Fibroblast of skin of right quadriceps (primary cell): Measurements from ENCODE around the gene MAPK10.

Source experiments
- DNase-seq: peaks from one replicate; pipeline ENCODE4 v3.0.0-alpha.2; 2013

The MAPK10 gene

DNA sequence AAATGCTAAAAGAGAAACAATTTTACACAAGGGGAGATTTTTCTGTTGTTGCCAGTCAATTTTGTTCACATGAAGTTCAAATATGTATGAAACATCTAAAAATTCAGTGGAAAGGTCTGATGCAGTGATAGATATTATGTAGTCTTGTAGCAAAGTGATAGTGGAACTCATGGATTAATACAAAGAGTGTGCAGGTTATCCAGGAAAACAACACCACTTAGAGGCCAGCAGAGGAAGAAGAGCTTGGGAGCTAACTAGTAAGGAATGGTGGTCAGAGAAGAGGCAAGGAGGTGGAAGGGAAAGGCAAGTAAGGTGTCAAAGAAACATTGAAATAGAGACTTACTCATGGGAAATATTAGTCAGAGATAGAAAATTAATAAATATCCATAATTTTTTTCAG is 395.6 kb downstream of the MAPK10 start:
- no peak for DNase-seq

DNA sequence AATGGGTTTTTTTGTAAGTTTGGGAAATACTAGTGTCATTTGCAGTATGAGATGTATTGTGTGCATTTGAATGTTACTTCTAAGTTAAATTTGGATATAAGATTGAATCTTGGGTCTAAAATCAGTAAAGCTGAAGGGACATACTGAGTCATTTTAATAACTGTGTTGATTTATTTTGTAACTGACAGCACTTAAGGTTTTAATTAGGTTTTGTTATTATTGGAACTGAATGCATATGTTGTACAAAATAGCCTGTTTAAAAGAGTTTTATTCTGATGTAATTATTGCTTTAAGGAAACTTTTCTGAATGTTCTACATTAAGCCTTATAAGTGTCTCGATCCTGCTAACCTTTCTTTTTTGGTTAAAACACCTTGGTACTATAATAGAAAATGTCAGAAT is 396.6 kb downstream of the MAPK10 start:
- DNase-seq = peak; percentile 50

DNA sequence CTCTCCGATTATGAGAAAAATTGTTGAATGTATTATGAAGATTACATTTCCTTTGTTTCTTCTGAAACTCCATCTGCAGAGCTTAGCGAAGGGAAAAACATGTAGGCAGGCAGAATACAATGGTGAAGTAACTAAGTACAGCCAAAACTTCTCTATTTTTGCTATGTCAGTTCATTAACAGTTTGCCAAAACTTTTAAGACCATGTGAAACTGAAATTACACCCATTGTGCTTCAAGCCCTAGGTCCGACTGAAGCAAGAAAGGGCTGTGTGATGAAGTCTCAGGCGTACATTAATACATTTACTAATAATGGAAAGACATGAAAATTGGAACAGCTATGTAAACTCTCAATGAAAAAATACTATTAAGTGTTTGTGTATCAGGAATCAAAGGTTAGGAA is 398.0 kb downstream of the MAPK10 start:
- DNase-seq = no peak

DNA sequence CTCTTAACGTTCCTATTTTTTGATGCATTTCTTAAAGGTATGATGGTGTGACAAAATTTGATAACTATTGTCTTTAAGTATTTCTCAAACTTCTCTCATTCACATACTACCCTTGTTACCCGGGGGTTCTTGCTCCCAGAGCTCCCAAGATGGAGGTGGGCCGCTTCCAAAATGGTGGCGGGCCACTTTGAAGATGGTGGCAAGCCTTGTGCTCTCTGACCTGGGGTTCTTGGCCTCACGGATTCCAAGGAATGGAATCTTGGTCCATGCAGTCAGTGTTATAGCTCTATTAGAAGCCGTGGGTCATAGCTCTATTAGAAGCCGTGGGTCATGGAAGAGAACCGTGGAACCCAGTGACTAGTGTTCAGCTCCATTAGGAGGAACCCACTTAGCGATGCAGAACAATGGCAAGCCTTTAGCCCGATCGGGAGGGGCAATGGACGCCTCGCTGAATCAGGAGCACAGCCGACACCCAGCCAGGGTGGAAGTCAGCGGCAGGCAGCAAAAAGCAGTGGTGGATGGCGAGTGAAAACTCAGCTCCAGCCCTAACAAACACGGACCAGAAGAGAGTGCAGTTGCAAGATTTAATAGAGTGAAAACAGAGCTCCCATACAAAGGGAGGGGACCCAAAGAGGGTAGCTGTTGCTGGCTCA is 403.4 kb downstream of the MAPK10 start:
- no peak for DNase-seq

DNA sequence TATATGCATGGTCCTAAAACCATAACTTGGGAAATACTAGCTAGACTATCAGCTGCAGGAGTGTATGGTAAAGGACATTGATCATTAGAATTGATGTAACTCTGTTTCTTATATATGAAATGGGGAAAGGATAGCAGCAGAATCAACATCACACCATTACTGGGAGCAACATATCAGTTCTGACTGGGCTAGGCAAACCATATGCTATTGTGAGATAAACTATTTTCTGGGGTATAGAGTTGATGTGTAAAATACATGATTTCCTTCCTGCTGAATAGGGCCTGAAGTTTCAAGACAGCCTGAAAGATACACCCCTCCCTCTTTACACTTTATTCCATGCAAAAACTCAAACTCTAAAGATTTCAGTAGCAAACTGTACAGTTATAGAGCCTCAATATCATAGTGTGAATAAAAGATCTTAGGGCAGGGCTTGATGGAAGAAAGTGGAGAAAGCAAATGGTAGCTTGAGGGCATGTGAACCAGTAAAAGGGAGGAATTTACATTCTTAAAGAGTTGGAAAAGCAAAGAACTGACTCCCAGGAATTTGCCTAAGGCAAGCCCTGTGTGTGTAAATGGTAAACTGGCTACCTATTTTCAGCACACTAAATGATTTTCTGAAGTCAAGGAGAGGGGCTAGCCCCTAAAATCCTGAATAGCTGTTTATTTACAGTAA is 404.1 kb downstream of the MAPK10 start:
- DNase-seq = no peak

DNA sequence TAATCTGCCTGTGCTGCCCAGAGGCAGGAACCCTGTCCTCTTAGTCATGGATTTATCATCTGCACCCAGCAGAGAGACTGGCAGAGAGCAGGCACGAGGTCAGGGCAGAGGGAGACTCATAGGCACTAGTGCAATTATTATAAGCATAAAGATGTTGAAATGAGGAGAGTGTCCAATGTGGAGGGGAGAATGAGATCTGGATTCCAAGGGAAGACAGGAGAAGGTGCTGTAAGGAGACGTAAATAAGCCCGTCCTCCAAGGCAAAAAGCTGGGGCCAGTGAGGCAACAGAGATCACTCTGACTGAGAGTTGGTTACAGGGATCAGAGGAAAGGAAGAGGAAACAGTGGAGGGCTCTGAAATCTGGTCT is 406.2 kb downstream of the MAPK10 start:
- DNase-seq = no peak

DNA sequence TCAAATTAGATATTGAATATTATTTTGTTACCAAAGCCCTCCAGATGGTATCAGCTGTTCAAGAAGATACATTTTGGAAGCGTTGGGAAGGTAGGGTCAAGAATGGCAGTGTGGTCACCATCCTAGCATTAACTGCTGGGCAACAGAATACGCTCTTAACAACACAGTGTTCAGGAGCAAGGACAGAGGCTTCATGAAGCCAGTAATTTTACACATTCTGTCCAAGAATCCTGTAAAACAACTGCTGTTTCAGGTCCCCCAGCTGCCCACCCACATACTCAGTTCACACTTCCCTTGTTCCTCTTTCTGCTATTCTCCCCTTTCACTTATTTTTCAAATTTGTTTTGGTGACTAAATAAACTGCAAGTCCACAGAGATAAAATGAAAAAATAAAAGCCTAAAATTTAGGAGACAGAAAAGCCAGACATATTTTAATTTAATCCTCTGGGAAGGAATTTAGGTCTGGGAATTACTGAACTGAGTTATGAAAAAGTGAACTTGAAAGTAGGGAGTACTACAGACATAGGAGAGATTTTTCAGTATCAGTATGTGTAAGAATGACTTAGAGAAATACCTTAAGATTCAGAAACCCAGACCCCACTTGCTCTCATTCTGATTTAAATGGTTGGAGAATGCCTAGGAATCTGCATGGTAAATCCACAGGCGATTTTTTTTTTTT is 406.7 kb downstream of the MAPK10 start:
- DNase-seq = no peak

DNA sequence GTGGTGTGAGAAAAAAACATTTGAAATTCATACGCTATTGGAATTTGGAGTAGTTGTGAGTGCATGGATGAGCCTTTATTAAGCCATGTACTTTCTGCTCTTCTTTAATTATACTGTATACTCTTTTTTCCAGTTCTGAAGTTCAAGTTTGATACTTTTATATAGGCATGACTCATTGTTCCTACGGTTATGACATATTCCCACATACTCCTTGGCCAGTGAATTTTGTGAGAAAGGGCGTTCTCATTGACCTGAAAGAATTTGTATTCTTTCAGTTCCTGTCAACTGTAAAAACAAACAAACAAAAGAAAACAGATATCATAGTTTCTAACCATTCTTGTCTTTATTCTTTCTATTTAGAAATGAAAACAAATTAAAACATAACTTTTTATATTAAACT is 407.3 kb downstream of the MAPK10 start:
- no peak for DNase-seq

DNA sequence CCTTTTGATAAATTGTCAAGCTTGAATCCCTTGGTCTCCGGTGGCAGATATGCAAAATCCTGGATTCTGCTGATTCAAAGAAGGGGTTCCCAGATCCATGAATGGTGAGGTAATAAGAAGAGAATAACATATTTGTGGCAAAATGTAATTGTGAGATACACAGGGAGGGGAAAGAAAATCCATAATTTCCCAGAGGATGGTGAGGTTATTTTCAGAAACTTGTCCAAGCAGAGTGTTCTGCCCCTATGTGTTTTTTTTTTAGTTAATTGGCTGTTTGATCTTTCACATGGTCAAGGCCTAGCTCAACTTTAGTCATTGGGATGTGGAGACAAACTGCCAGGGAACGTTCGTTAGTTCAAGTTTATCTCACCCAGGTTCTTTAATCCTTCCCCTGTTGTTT is 408.8 kb downstream of the MAPK10 start:
- no peak for DNase-seq

DNA sequence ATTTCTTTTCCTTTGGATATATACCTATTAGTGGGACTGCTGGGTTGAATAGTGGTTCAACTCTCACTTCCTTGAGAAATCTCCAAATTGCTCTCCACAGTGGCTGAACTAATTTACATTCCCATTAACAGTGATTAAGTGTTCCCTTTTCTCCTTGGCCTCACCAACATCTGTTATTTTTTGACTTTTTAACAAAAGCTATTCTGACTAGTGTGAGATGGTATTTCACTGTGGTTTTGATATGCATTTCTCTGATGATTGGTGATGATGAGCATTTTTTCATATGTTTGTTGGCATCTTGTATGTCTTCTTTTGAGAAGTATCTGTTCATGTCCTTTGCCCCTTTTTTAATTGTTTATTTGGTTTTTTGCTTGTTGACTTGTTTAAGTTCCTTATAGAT is 413.0 kb downstream of the MAPK10 start:
- DNase-seq = peak; percentile 30

DNA sequence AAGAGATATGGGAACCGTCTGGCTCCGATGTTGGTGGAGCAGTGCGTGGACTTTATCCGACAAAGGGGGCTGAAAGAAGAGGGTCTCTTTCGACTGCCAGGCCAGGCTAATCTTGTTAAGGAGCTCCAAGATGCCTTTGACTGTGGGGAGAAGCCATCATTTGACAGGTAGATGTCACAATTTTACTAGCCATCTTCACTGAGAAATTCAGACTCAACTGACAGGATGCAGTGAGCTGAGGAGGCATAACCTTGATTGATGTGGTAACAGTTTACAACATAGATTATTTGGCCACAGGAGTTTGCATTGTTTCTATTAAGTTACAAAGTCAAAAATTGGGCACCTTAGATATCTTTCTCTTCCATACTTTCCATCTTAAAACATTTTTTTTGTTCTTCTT is 417.7 kb downstream of the MAPK10 start:
- no peak for DNase-seq

DNA sequence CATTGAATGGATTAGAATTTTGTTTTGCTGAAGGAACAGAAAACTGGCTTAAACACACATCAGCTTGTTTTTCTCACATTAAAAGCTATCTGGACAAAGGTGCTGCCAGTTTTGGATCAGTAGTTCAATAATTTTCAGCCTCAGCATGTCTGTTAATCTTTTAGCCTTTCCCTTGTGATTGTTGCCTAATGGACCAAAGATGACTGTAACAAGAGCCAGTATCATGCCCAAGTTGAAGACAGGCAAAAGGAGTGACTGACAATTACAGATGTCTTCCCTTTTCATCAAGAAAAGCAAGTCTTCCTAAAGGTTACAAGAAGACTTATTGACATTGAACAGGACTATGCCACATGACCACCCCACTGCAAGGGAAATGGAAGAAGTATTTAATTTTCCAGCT is 419.7 kb downstream of the MAPK10 start:
- no peak for DNase-seq
